Hypothalamus (tissue), 51 donors: ENCODE data around the gene AKAP7.

ENCODE experiments used
- DNase-seq, 51 donors: peaks; one replicate each; lab custom pipeline; 2025; lab: John Stamatoyannopoulos, UW

AKAP7 gene

DNA sequence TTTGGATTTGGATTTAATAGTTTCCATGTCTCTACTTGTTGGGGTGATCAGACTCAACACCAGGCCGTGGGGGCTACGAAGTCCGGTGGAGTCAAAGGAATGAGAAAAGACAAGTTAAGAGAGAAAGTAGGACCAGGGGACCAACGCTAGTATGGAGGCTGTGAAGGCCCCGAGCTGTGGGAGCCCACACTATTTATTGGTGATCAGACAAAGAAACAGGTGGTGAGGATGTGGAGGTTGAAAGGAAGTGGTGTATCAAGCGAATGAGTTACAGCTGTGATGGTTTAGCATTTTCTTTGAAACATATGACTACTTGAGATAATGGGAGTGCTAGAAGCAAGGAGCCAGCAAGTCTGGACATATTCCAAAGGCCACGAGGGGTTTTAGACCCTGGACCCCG is 62.4 kb downstream of the AKAP7 start:
- no peak for DNase-seq

DNA sequence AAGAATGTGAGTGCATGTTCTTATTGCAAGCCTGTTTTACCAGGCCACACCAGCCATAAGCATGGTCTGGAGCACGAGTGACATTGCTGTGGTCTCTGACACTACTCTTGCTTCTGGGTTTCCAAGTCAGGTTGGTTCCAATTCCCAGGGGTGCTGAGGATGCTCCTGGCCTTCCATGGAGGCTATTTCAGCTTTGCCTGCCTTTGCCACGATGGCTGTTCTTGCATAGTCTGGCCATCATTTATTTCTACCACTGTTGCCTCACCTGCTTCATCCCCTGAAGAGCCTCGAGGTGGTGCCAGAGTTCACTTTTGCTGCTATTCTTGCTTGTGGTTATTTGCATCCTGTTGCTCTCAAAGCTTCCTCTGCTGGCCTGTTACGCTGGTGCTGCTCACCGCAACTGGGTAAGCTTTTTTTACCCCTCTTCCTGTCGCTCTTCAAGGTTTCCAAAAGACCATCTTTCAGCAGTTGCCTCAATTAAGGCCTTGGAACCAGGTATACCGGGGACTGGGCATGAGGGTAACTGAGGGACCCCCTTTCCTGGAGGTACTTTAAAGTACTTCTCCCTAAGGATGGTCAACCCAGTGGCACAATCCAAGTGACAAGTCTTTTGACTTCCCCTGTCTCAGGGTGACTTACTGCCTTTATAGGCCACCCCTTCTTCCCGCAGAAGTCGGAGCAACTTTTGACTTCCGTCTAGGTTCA is 64.5 kb downstream of the AKAP7 start:
- DNase-seq: peak in 4 of 51 donors; percentile 1 to 5 (median 4)

GRCh38 chr6:131205481-131206244 is 70.4 kb downstream of the AKAP7 start:
- no peak for DNase-seq

GRCh38 chr6:131206463-131207251 is 71.4 kb downstream of the AKAP7 start:
- DNase-seq: no peak

DNA sequence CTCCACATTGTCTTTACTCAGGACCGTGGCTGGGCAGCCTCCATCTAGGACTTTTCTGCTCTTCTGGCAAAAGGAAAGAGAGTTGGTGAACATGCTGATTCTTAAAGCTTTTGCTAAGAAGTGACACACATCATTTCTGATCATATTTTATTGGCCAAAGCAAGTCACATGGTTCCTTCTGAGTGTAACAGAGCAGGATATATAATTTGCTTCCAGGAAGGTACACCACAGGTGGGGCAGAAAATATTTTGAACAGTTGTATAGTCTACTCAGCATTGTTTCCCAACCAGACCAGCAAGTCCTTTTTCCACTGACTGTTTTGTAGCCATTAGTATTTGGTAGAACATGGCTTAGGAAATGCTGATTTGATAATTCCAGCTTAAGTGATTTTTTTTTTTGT is 73.5 kb downstream of the AKAP7 start:
- no peak for DNase-seq

DNA sequence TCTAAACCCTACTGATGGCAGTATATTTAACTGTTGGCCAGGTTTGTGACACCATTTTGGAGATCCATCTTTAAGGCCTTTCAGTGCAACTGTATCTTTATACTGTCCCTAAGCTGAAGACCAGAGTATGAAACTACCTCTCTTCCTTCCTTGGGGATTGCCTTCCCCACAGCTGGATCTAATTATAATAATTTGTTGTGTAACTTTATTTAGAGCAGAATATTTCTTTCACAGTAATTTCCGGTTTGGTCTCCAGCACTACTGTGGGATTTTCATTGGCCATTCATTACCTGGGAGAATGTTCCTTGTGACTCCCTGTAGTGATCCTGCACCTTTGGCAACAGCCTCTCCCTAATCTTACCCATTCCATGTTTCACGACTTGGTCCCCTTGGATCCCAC is 75.2 kb downstream of the AKAP7 start:
- no peak for DNase-seq

DNA sequence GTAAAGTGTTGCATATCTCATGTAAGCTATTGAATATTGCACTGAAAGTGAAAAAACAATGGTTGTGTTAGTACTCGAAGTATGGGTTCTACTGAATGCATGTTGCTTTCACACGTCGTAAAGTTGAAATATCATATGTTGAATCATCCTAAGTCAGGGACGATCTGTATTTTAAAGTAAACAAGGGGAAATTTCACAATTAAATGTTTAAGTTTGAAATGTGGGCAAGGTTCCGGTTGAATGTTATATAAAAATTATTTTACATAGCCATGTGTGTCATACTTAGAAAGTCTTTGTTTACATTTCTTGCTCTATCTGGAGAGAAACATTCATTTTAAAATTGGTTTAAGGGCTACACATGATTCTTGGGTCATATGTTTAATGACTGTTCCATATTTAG is 76.8 kb downstream of the AKAP7 start:
- no peak for DNase-seq

GRCh38 chr6:131212913-131213312 is 77.6 kb downstream of the AKAP7 start:
- DNase-seq: no peak

DNA sequence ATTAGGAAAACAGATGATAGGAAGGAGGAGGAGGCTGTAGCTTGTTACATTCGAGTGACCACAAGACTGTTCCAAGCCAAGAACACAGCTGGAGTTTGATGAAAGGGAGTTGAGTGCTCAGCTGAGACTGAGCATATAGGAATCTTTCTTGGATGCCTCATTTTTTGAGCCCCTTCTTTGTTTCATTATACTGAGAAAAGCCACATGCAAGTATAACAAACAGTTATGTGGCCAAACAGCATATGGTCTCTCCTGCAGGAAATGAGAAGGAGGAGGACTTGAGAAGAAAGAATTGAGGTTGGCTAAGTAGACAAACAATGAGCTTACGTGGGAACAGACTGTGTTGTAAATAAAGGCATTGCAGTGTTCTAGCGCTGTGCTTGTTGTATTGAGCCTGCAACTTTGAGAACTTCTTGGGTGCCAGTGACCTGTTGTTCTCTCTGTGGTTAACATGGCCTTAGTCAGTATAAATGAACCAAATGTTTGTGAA is 78.3 kb downstream of the AKAP7 start:
- no peak for DNase-seq

DNA sequence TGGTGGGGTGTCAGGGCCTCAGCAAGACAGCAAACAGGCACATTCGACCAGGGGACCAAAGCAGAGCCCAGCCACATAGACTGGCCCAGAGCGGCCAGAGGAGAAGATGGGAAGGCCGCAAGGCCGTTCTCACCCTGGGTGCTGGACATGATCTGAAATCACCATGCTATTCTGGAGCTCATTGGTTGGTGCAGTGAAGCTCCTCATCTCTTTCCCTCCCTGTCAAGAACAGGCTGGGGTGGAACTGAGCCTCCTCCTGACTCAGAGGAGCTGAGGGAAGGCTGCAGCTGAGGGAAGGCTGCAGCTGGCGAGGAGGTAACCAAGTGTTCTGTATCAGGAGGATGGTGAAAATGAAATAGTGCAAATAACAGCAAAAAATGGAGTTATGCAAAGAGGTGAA is 80.0 kb downstream of the AKAP7 start:
- no peak for DNase-seq

DNA sequence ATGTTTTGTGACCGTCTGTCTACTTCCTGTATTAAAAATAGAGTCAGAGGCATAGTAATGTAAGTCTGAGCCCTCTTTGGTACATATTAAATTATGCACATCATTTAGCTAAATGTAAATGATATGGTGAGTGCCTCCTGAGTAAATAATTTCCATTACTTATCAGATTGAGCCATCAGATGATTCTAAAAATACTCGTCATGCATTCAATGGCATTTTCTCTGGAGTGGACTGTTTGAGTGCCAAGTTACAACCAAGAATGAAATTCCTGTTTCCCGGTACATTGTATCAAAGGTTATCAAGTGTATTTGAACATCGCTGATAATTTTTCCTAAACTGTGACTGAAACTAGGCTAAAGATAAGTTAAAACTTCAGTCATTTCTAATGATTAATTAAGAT is 81.0 kb downstream of the AKAP7 start:
- DNase-seq: no peak

GRCh38 chr6:131222773-131223172 is 87.5 kb downstream of the AKAP7 start:
- no peak for DNase-seq

GRCh38 chr6:131223416-131223815 is 88.1 kb downstream of the AKAP7 start:
- DNase-seq: no peak

GRCh38 chr6:131225127-131225526 is 89.9 kb downstream of the AKAP7 start:
- no peak for DNase-seq

- no peak for DNase-seq
Observed at GRCh38 chr6:131225959-131226358, 90.7 kb downstream of the AKAP7 start.

GRCh38 chr6:131226459-131227157 is 91.3 kb downstream of the AKAP7 start:
- DNase-seq: no peak

GRCh38 chr6:131227158-131227543 is 91.9 kb downstream of the AKAP7 start:
- no peak for DNase-seq

GRCh38 chr6:131231103-131231502 is 95.8 kb downstream of the AKAP7 start:
- no peak for DNase-seq

DNA sequence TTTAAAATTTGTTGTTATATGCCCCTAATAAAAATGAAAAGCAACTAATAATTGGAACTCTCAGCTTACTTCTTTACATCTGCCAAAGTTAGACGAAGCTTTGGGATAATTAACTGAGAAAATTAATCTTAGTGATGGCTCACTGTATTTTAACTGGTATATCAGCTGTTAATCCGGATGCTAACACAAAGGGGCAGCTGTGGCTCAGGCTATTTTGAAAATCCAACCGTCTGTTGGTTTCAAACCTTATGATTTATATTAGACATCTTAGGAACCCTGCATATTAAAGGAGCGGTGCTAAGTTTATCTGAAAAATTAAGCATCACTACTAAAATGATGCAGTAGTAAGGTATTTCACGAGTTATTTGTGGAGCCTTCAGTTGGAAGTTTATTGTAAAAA is 96.6 kb downstream of the AKAP7 start:
- no peak for DNase-seq

- no peak for DNase-seq
Observed at GRCh38 chr6:131244942-131245341, 109.7 kb downstream of the AKAP7 start.

GRCh38 chr6:131250122-131250521 is 114.9 kb downstream of the AKAP7 start:
- peak in 41 of 51 donors; percentile 3 to 84 (median 39) for DNase-seq
